ENCODE results near the gene GP1BA. TPM values are rescaled to one million over a fixed set of nuclear protein-coding genes. Genes with fewer than 3 reads are reported as not detected.
A peak's percentile ranks its signal among the peaks of the same experiment; 100 is the strongest.

GP1BA gene
- total and polyA plus RNA-seq, 2 experiments from 2014 or later = 0.24 TPM; not detected in 1

DNA sequence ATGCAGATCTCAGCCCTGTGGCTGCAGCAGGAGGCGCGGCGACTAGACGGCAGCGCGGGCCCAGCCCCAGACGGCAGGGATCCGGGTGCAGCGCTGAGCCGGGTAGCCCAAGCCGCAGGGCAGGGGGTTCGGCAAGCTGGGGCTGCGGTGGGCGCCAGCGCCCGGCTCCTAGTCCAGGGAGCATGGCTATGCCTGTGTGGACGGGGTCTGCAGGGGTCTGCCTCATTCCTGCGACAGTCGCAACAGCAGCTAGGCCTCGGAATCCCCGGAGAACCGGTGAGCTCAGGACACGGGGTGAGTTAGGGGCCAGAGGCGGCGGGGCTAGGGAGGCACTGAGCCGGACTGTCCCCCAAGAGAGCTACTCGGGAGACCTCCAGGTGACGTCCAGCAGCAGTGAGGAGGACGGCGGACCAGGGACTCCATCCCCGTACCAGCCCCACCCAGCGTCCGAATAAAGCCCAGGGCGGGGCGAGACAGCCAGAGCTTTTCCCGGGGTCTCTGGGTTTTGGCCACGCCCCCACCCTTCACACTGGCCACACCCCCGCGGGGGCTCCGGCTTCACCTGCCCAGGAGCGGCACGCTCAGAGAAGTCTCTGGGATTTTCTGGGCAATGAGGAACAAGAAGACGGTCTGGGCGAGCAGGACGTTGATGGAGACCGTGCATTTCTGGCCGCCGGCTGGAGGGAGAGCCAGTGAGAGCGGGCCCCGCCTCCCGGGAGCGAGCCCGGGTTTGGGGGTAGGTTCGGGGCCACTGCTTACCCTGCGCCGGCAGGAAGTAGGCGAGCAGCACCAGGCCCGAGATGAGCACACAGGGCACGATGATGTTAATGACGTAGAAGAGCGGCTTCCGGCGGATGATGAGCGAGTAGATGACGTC is 31.6 kb upstream of the GP1BA start:
- Mint-ChIP-seq H3K27ac (peak overlapping the region; percentile 72), H3K4me3 (peak overlapping the region; percentile 85), H3K9me3 (no peaks in the 10 kb centered on the region), H3K36me3 (ENCODE audit: low read depth) (peaks cover 7% of the 10 kb centered on the region; the same call in 2 of the 3 replicates), H3K4me1 (peaks cover 26% of the 10 kb centered on the region), H3K27me3 (ENCODE audit: insufficient read depth, low read depth, poor library complexity) (peaks cover 33% of the 10 kb centered on the region)
- Histone ChIP-seq H3K79me2 (replicated peaks; ENCODE audit: insufficient read depth) (no peaks in the 10 kb centered on the region), H3K27me3 (ENCODE audit: insufficient read depth) (peaks cover 9% of the 10 kb centered on the region), H2AFZ (peak overlapping the region; percentile 85), H3K4me1 (ENCODE audit: insufficient read depth) (0 out of 2 replicates have a peak, but pooled peaks cover 5% of the 10 kb centered on the region), H3K36me3 (ENCODE audit: insufficient read depth) (no peaks in the 10 kb centered on the region; the same call in 1 of the 2 replicates), H3K4me2 (peak overlapping the region; percentile 95), H3F3A (replicated peaks; ENCODE audit: low read depth) (peaks cover 36% of the 10 kb centered on the region), H3K4me3 (peak overlapping the region; percentile 77), H4K20me1 (replicated peaks; ENCODE audit: insufficient read depth) (no peaks in the 10 kb centered on the region), H3K9me2 (ENCODE audit: insufficient read depth) (no peaks in the 10 kb centered on the region), H3K27ac (ENCODE audit: low read depth) (peak overlapping the region; percentile 79; the same call in 1 of the 2 replicates)
- ATAC-seq (peak; percentile 30), DNase-seq (ENCODE audit: low spot score) (peak; percentile 92)
- TF ChIP-seq POLR2AphosphoS5 (IDR thresholded peaks at IDR 0.05; ENCODE audit: low read depth) (no peak; the same call in 1 of the 2 replicates), CREB1 (CRISPR knock-in tag; IDR thresholded peaks at IDR 0.05; ENCODE audit: low read depth) (peak; percentile 92)

DNA sequence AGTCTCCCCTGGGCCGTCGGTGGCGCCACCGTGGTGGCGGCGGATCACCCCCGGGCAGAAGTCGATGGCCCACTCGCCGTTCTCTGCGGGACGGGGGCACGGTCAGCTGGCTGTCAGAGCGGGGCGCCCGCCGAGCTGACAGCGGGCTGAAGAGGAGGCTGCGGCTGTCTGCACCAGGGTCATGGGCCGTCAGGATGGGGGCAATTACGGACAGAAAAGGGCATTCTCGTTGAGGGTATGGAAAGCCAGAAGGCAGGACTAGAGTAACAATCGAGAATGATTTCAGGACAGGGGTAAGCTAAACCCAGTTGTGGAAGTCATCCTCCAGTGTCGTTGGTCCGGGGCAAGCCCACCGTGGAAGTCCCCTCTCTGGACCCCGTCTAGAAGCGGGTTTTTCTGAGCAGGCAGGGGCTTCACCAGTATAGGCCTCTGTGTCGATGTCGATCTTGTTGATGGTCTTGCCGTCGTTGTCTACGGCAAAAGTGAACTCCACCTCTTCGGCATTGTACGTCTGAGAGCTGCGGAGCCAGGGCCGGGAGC is 30.9 kb upstream of the GP1BA start:
- H3K4me2 ChIP-seq = peak overlapping the region; percentile 95
- DNase-seq (ENCODE audit: low spot score) (no peak), ATAC-seq (no peak)
- H3F3A ChIP-seq (replicated peaks; ENCODE audit: low read depth) = peaks cover 31% of the 10 kb centered on the region
- H3K36me3 ChIP-seq (ENCODE audit: insufficient read depth) = no peaks in the 10 kb centered on the region; the same call in 1 of the 2 replicates
- no peaks in the 10 kb centered on the region for H3K79me2 ChIP-seq (replicated peaks; ENCODE audit: insufficient read depth)
- H3K9me2 ChIP-seq (ENCODE audit: insufficient read depth) = no peaks in the 10 kb centered on the region
- no peak overlapping the region for H2AFZ ChIP-seq
- no peak overlapping the region for H3K27ac ChIP-seq (ENCODE audit: low read depth)
- Mint-ChIP-seq H3K27ac (no peak overlapping the region), H3K9me3 (no peaks in the 10 kb centered on the region), H3K36me3 (ENCODE audit: low read depth) (peaks cover 1% of the 10 kb centered on the region; the same call in 2 of the 3 replicates), H3K27me3 (ENCODE audit: insufficient read depth, low read depth, poor library complexity) (peaks cover 29% of the 10 kb centered on the region), H3K4me3 (peak overlapping the region; percentile 85; the same call in 2 of the 3 replicates), H3K4me1 (peaks cover 21% of the 10 kb centered on the region)
- no peaks in the 10 kb centered on the region for H4K20me1 ChIP-seq (replicated peaks; ENCODE audit: insufficient read depth)
- H3K27me3 ChIP-seq (ENCODE audit: insufficient read depth) = peaks cover 9% of the 10 kb centered on the region
- 0 out of 2 replicates have a peak, but pooled peaks cover 5% of the 10 kb centered on the region for H3K4me1 ChIP-seq (ENCODE audit: insufficient read depth)
- peak overlapping the region; percentile 77 for H3K4me3 ChIP-seq
- TF ChIP-seq EZH2phosphoT487 (IDR thresholded peaks at IDR 0.05; ENCODE audit: unreplicated experiment) (no peak), NANOG (IDR thresholded peaks at IDR 0.05; ENCODE audit: borderline replicate concordance) (no peak), ZNF331 (CRISPR knock-in tag; IDR thresholded peaks at IDR 0.05; ENCODE audit: low read depth) (no peak), STAT1 (IDR thresholded peaks at IDR 0.05; ENCODE audit: unreplicated experiment) (no peak)
- TF ChIP-seq, protein P1, sequence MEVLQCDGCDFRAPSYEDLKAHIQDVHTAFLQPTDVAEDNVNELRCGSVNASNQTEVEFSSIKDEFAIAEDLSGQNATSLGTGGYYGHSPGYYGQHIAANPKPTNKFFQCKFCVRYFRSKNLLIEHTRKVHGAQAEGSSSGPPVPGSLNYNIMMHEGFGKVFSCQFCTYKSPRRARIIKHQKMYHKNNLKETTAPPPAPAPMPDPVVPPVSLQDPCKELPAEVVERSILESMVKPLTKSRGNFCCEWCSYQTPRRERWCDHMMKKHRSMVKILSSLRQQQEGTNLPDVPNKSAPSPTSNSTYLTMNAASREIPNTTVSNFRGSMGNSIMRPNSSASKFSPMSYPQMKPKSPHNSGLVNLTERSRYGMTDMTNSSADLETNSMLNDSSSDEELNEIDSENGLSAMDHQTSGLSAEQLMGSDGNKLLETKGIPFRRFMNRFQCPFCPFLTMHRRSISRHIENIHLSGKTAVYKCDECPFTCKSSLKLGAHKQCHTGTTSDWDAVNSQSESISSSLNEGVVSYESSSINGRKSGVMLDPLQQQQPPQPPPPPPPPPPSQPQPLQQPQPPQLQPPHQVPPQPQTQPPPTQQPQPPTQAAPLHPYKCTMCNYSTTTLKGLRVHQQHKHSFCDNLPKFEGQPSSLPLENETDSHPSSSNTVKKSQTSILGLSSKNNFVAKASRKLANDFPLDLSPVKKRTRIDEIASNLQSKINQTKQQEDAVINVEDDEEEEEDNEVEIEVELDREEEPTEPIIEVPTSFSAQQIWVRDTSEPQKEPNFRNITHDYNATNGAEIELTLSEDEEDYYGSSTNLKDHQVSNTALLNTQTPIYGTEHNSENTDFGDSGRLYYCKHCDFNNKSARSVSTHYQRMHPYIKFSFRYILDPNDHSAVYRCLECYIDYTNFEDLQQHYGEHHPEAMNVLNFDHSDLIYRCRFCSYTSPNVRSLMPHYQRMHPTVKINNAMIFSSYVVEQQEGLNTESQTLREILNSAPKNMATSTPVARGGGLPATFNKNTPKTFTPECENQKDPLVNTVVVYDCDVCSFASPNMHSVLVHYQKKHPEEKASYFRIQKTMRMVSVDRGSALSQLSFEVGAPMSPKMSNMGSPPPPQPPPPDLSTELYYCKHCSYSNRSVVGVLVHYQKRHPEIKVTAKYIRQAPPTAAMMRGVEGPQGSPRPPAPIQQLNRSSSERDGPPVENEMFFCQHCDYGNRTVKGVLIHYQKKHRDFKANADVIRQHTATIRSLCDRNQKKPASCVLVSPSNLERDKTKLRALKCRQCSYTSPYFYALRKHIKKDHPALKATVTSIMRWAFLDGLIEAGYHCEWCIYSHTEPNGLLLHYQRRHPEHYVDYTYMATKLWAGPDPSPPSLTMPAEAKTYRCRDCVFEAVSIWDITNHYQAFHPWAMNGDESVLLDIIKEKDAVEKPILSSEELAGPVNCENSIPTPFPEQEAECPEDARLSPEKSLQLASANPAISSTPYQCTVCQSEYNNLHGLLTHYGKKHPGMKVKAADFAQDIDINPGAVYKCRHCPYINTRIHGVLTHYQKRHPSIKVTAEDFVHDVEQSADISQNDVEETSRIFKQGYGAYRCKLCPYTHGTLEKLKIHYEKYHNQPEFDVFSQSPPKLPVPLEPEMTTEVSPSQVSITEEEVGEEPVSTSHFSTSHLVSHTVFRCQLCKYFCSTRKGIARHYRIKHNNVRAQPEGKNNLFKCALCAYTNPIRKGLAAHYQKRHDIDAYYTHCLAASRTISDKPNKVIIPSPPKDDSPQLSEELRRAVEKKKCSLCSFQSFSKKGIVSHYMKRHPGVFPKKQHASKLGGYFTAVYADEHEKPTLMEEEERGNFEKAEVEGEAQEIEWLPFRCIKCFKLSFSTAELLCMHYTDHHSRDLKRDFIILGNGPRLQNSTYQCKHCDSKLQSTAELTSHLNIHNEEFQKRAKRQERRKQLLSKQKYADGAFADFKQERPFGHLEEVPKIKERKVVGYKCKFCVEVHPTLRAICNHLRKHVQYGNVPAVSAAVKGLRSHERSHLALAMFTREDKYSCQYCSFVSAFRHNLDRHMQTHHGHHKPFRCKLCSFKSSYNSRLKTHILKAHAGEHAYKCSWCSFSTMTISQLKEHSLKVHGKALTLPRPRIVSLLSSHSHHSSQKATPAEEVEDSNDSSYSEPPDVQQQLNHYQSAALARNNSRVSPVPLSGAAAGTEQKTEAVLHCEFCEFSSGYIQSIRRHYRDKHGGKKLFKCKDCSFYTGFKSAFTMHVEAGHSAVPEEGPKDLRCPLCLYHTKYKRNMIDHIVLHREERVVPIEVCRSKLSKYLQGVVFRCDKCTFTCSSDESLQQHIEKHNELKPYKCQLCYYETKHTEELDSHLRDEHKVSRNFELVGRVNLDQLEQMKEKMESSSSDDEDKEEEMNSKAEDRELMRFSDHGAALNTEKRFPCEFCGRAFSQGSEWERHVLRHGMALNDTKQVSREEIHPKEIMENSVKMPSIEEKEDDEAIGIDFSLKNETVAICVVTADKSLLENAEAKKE (CRISPR knock-in tag; IDR thresholded peaks at IDR 0.05) = no peak
- TF ChIP-seq, protein P2, sequence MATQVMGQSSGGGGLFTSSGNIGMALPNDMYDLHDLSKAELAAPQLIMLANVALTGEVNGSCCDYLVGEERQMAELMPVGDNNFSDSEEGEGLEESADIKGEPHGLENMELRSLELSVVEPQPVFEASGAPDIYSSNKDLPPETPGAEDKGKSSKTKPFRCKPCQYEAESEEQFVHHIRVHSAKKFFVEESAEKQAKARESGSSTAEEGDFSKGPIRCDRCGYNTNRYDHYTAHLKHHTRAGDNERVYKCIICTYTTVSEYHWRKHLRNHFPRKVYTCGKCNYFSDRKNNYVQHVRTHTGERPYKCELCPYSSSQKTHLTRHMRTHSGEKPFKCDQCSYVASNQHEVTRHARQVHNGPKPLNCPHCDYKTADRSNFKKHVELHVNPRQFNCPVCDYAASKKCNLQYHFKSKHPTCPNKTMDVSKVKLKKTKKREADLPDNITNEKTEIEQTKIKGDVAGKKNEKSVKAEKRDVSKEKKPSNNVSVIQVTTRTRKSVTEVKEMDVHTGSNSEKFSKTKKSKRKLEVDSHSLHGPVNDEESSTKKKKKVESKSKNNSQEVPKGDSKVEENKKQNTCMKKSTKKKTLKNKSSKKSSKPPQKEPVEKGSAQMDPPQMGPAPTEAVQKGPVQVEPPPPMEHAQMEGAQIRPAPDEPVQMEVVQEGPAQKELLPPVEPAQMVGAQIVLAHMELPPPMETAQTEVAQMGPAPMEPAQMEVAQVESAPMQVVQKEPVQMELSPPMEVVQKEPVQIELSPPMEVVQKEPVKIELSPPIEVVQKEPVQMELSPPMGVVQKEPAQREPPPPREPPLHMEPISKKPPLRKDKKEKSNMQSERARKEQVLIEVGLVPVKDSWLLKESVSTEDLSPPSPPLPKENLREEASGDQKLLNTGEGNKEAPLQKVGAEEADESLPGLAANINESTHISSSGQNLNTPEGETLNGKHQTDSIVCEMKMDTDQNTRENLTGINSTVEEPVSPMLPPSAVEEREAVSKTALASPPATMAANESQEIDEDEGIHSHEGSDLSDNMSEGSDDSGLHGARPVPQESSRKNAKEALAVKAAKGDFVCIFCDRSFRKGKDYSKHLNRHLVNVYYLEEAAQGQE (IDR thresholded peaks at IDR 0.05; ENCODE audit: unreplicated experiment) = no peak
